Stimulated activated effector memory CD8-positive, alpha-beta T cell treated with anti-CD3 and anti-CD28 coated beads, Interleukin-12 subunit alpha, Interleukin-12 subunit beta, amount 100 ng/mL, for 72 hours (primary cell): Measurements from ENCODE around the gene BAMBI.

Source experiments
- ATAC-seq: fragments of 150-1000 bp; cut with Tn5 transposase; 2 replicates; pipeline ENCODE4 v1.10.0; 2021
- DNase-seq, 2 donors: peaks; one replicate each; pipeline ENCODE4 v3.0.0; 2021 to 2022; ENCODE audit warnings: low spot score in 2 of 2
- H3K27ac Mint-ChIP-seq: one replicate; pipeline ENCODE4 v1.8.0; 2022; ENCODE audit warnings: mild to moderate bottlenecking, mixed read lengths
- H3K36me3 Mint-ChIP-seq: one replicate; pipeline ENCODE4 v1.8.0; 2022; ENCODE audit warnings: mild to moderate bottlenecking, mixed read lengths
- H3K4me1 Mint-ChIP-seq: one replicate; pipeline ENCODE4 v1.8.0; 2022; ENCODE audit warnings: mixed read lengths
- H3K4me3 Mint-ChIP-seq: one replicate; pipeline ENCODE4 v1.8.0; 2022; ENCODE audit warnings: mild to moderate bottlenecking, mixed read lengths
- H3K9me3 Mint-ChIP-seq: one replicate; pipeline ENCODE4 v1.8.0; 2022; ENCODE audit warnings: mixed read lengths

BAMBI gene

GRCh38 chr10:28684157-28684985 is 7.0 kb downstream of the BAMBI start:
- H3K9me3 Mint-ChIP-seq, result no peaks in the 10 kb centered on the region
- ATAC-seq (no peak), DNase-seq (no peak)
- H3K4me1 Mint-ChIP-seq, result peaks cover 9% of the 10 kb centered on the region
- no peaks in the 10 kb centered on the region for H3K36me3 Mint-ChIP-seq
- no peak overlapping the region for H3K4me3 Mint-ChIP-seq
- H3K27ac Mint-ChIP-seq, result no peak overlapping the region

- no peaks in the 10 kb centered on the region for H3K36me3 Mint-ChIP-seq
- no peak overlapping the region for H3K27ac Mint-ChIP-seq
- peaks cover 4% of the 10 kb centered on the region for H3K4me1 Mint-ChIP-seq
- ATAC-seq (no peak), DNase-seq (no peak)
- H3K9me3 Mint-ChIP-seq, result no peaks in the 10 kb centered on the region
- H3K4me3 Mint-ChIP-seq, result no peak overlapping the region
Measured at GRCh38 chr10:28684986-28685580, 7.8 kb downstream of the BAMBI start.

GRCh38 chr10:28685717-28686116 is 8.4 kb downstream of the BAMBI start:
- no peaks in the 10 kb centered on the region for H3K36me3 Mint-ChIP-seq
- no peak for ATAC-seq
- H3K27ac Mint-ChIP-seq, result no peak overlapping the region
- H3K4me3 Mint-ChIP-seq, result no peak overlapping the region
- no peaks in the 10 kb centered on the region for H3K4me1 Mint-ChIP-seq
- no peaks in the 10 kb centered on the region for H3K9me3 Mint-ChIP-seq
- no peak for DNase-seq

GRCh38 chr10:28686835-28687682 is 9.7 kb downstream of the BAMBI start:
- no peak for ATAC-seq
- no peaks in the 10 kb centered on the region for H3K4me1 Mint-ChIP-seq
- H3K36me3 Mint-ChIP-seq, result no peaks in the 10 kb centered on the region
- no peak overlapping the region for H3K4me3 Mint-ChIP-seq
- no peaks in the 10 kb centered on the region for H3K9me3 Mint-ChIP-seq
- H3K27ac Mint-ChIP-seq, result no peak overlapping the region
- DNase-seq, result no peak

- no peak overlapping the region for H3K4me3 Mint-ChIP-seq
- DNase-seq, result no peak
- H3K27ac Mint-ChIP-seq, result no peak overlapping the region
- H3K9me3 Mint-ChIP-seq, result no peaks in the 10 kb centered on the region
- H3K4me1 Mint-ChIP-seq, result no peaks in the 10 kb centered on the region
- H3K36me3 Mint-ChIP-seq, result no peaks in the 10 kb centered on the region
- no peak for ATAC-seq
Measured at GRCh38 chr10:28687683-28688001, 10.3 kb downstream of the BAMBI start.

- no peaks in the 10 kb centered on the region for H3K4me1 Mint-ChIP-seq
- H3K36me3 Mint-ChIP-seq, result no peaks in the 10 kb centered on the region
- ATAC-seq (no peak), DNase-seq (no peak)
- H3K9me3 Mint-ChIP-seq, result no peaks in the 10 kb centered on the region
- H3K4me3 Mint-ChIP-seq, result no peak overlapping the region
- H3K27ac Mint-ChIP-seq, result no peak overlapping the region
Measured at GRCh38 chr10:28690545-28690944, 13.2 kb downstream of the BAMBI start.

- H3K4me1 Mint-ChIP-seq, result no peaks in the 10 kb centered on the region
- DNase-seq (no peak), ATAC-seq (no peak)
- no peak overlapping the region for H3K27ac Mint-ChIP-seq
- H3K36me3 Mint-ChIP-seq, result no peaks in the 10 kb centered on the region
- no peak overlapping the region for H3K4me3 Mint-ChIP-seq
- no peaks in the 10 kb centered on the region for H3K9me3 Mint-ChIP-seq
Measured at GRCh38 chr10:28691187-28691694, 13.9 kb downstream of the BAMBI start.

- H3K9me3 Mint-ChIP-seq, result no peaks in the 10 kb centered on the region
- ATAC-seq, result no peak
- no peaks in the 10 kb centered on the region for H3K36me3 Mint-ChIP-seq
- H3K4me1 Mint-ChIP-seq, result no peaks in the 10 kb centered on the region
- no peak overlapping the region for H3K4me3 Mint-ChIP-seq
- no peak overlapping the region for H3K27ac Mint-ChIP-seq
- DNase-seq, result no peak
Measured at GRCh38 chr10:28692050-28692449, 14.7 kb downstream of the BAMBI start.

- H3K9me3 Mint-ChIP-seq, result no peaks in the 10 kb centered on the region
- ATAC-seq (no peak), DNase-seq (no peak)
- H3K27ac Mint-ChIP-seq, result no peak overlapping the region
- no peak overlapping the region for H3K4me3 Mint-ChIP-seq
- no peaks in the 10 kb centered on the region for H3K36me3 Mint-ChIP-seq
- H3K4me1 Mint-ChIP-seq, result no peaks in the 10 kb centered on the region
Measured at GRCh38 chr10:28694530-28694929, 17.2 kb downstream of the BAMBI start.

- ATAC-seq, result no peak
Measured at GRCh38 chr10:28698075-28698474, 20.8 kb downstream of the BAMBI start.

GRCh38 chr10:28704464-28705161 is 27.3 kb downstream of the BAMBI start:
- Mint-ChIP-seq H3K27ac (no peak overlapping the region), H3K4me3 (no peak overlapping the region), H3K9me3 (no peaks in the 10 kb centered on the region), H3K36me3 (no peaks in the 10 kb centered on the region), H3K4me1 (no peaks in the 10 kb centered on the region)
- DNase-seq, result no peak
- no peak for ATAC-seq

More at GRCh38 chr10:28698075-28698474, 20.8 kb downstream of the BAMBI start:
- no peaks in the 10 kb centered on the region for H3K9me3 Mint-ChIP-seq
- no peaks in the 10 kb centered on the region for H3K4me1 Mint-ChIP-seq
- no peak overlapping the region for H3K4me3 Mint-ChIP-seq
- no peak overlapping the region for H3K27ac Mint-ChIP-seq
- H3K36me3 Mint-ChIP-seq, result no peaks in the 10 kb centered on the region
- DNase-seq, result no peak

- no peak for DNase-seq
- H3K27ac Mint-ChIP-seq, result no peak overlapping the region
- H3K4me1 Mint-ChIP-seq, result no peaks in the 10 kb centered on the region
- ATAC-seq, result no peak
- H3K4me3 Mint-ChIP-seq, result no peak overlapping the region
- no peaks in the 10 kb centered on the region for H3K9me3 Mint-ChIP-seq
- H3K36me3 Mint-ChIP-seq, result no peaks in the 10 kb centered on the region
Measured at GRCh38 chr10:28705472-28705871, 28.2 kb downstream of the BAMBI start.

GRCh38 chr10:28709001-28709710 is 31.8 kb downstream of the BAMBI start:
- Mint-ChIP-seq H3K4me1 (no peaks in the 10 kb centered on the region), H3K4me3 (no peak overlapping the region), H3K36me3 (no peaks in the 10 kb centered on the region), H3K9me3 (no peaks in the 10 kb centered on the region), H3K27ac (no peak overlapping the region)
- DNase-seq (no peak), ATAC-seq (no peak)

GRCh38 chr10:28710202-28710886 is 33.0 kb downstream of the BAMBI start:
- H3K4me3 Mint-ChIP-seq, result no peak overlapping the region
- H3K27ac Mint-ChIP-seq, result no peak overlapping the region
- no peak for ATAC-seq
- no peak for DNase-seq
- no peaks in the 10 kb centered on the region for H3K4me1 Mint-ChIP-seq
- no peaks in the 10 kb centered on the region for H3K36me3 Mint-ChIP-seq
- no peaks in the 10 kb centered on the region for H3K9me3 Mint-ChIP-seq
